H1 (cell line): Measurements from ENCODE around the gene UROS. TPM values are rescaled to one million over a fixed set of nuclear protein-coding genes. Genes with fewer than 3 reads are reported as not detected.

Experiments
- CTCF ChIA-PET: fragments of 300-600 bp; sonication (Branson Sonifier 250); formaldehyde crosslinking; loops from one replicate; lab custom pipeline; 2021; ENCODE audit not compliant: partially characterized antibody; lab: Charles Lee
- POLR2A ChIA-PET: fragments of 300-600 bp; sonication (Branson Sonifier 250); formaldehyde crosslinking; loops from one replicate; lab custom pipeline; 2021; ENCODE audit warnings: inconsistent platforms; ENCODE audit not compliant: partially characterized antibody; lab: Charles Lee
- DNase-seq, 2 experiments: peaks; one replicate each; pipeline versions ENCODE4 v3.0.0 to v3.0.0-alpha.2; 2010 to 2022; ENCODE audit warnings: low spot score in 2 of 2, low read depth in 1 of 2, mixed read lengths in 1 of 2
- FAIRE-seq: peaks from 2 replicates; lab custom pipeline; 2011; peaks lifted over from hg19 to GRCh38; lab: Jason Lieb, UNC
- H2AFZ ChIP-seq: 2 replicates; pipeline ENCODE4 v1.8.1; 2012; ENCODE audit warnings: low read length, inconsistent platforms
- H2AK5ac ChIP-seq: 2 replicates; pipeline ENCODE4 v1.6.1; 2013; ENCODE audit warnings: low read depth, low read length
- H2BK120ac ChIP-seq: replicated peaks from 2 replicates; pipeline ENCODE3; 2013; ENCODE audit warnings: low read depth, low read length, inconsistent platforms
- H2BK12ac ChIP-seq: 2 replicates; pipeline ENCODE4 v1.6.1; 2013; ENCODE audit warnings: low read depth, low read length
- H2BK15ac ChIP-seq: 2 replicates; pipeline ENCODE4 v1.6.1; 2013; ENCODE audit warnings: low read length
- H2BK20ac ChIP-seq: 2 replicates; pipeline ENCODE4 v1.6.1; 2013; ENCODE audit warnings: low read length
- H2BK5ac ChIP-seq: 2 replicates; pipeline ENCODE4 v1.6.1; 2013; ENCODE audit warnings: low read depth, low read length
- H3K14ac ChIP-seq: 2 replicates; pipeline ENCODE4 v1.6.1; 2013; ENCODE audit warnings: inconsistent platforms; ENCODE audit not compliant: insufficient read length
- H3K18ac ChIP-seq: 2 replicates; pipeline ENCODE4 v1.6.1; 2013; ENCODE audit warnings: low read length; ENCODE audit errors: extremely low read depth
- H3K23ac ChIP-seq: 2 replicates; pipeline ENCODE4 v1.6.1; 2013; ENCODE audit warnings: inconsistent platforms; ENCODE audit not compliant: insufficient read length
- H3K23me2 ChIP-seq: 2 replicates; pipeline ENCODE4 v1.6.1; 2013; ENCODE audit warnings: low read depth, low read length
- H3K27ac ChIP-seq: 2 replicates; pipeline ENCODE4 v1.6.1; 2011; ENCODE audit warnings: low read depth, low read length, inconsistent platforms
- H3K27me3 ChIP-seq, 4 experiments: replicated peaks in 1 of 4; 1 replicate in 1 of 4; 2 replicates in 3 of 4; pipeline versions ENCODE4 v1.6.1 to v1.8.1; 2011 to 2013; ENCODE audit warnings: low read length in 3 of 4, mild to moderate bottlenecking in 3 of 4, inconsistent platforms in 2 of 4, mixed read lengths in 2 of 4, moderate library complexity in 1 of 4; ENCODE audit not compliant: control insufficient read depth in 3 of 4, insufficient read depth in 3 of 4; ENCODE audit errors: extremely low read depth in 1 of 4
- H3K36me3 ChIP-seq, 4 experiments: 2 replicates each; pipeline versions ENCODE4 v1.6.1 to v1.8.1; 2011 to 2013; ENCODE audit warnings: mild to moderate bottlenecking in 4 of 4, low read length in 3 of 4, moderate library complexity in 2 of 4, control low read depth in 1 of 4, inconsistent platforms in 1 of 4; ENCODE audit not compliant: insufficient read depth in 4 of 4, control insufficient read depth in 2 of 4
- H3K4ac ChIP-seq: replicated peaks from 2 replicates; pipeline ENCODE3; 2013; ENCODE audit warnings: low read length, low read depth, mixed read lengths, inconsistent platforms; ENCODE audit not compliant: insufficient read length
- H3K4me1 ChIP-seq, 4 experiments: replicated peaks in 1 of 4; 1 replicate in 1 of 4; 2 replicates in 3 of 4; pipeline versions ENCODE4 v1.6.1 to v1.8.1; 2011 to 2013; ENCODE audit warnings: low read length in 3 of 4, inconsistent platforms in 2 of 4, mixed read lengths in 1 of 4; ENCODE audit not compliant: insufficient read depth in 4 of 4, control insufficient read depth in 3 of 4
- H3K4me2 ChIP-seq, 2 experiments: 2 replicates each; pipeline versions ENCODE4 v1.6.1 to v1.8.1; 2011 to 2013; ENCODE audit warnings: low read depth in 2 of 2, low read length in 2 of 2, control low read depth in 1 of 2, inconsistent platforms in 1 of 2, mild to moderate bottlenecking in 1 of 2; ENCODE audit not compliant: insufficient read depth in 1 of 2
- H3K4me3 ChIP-seq, 4 experiments: fragments of 200-600, 300-600 bp in 1 of 4; sonication (generic), shearing (Covaris generic), sonication (Bioruptor Twin) in 1 of 4; 2 replicates each; pipeline versions ENCODE4 v1.5.1 to v1.8.1; 2011 to 2016; ENCODE audit warnings: low read length in 4 of 4, low read depth in 3 of 4, control low read depth in 2 of 4, inconsistent platforms in 2 of 4, mild to moderate bottlenecking in 2 of 4, mixed read lengths in 1 of 4, moderate library complexity in 1 of 4; ENCODE audit not compliant: insufficient read depth in 2 of 4; ENCODE audit errors: extremely low read depth in 1 of 4
- H3K56ac ChIP-seq: replicated peaks from 2 replicates; pipeline ENCODE3; 2013; ENCODE audit warnings: low read depth, mild to moderate bottlenecking, mixed read lengths, low read length, inconsistent platforms; ENCODE audit not compliant: insufficient read length
- H3K79me1 ChIP-seq: 2 replicates; pipeline ENCODE4 v1.6.1; 2013; ENCODE audit warnings: low read depth, low read length, control low read depth
- H3K79me2 ChIP-seq, 2 experiments: 2 replicates each; pipeline versions ENCODE4 v1.6.1 to v1.8.1; 2012 to 2013; ENCODE audit warnings: low read length in 2 of 2, mild to moderate bottlenecking in 2 of 2, inconsistent platforms in 1 of 2; ENCODE audit not compliant: insufficient read depth in 2 of 2, control insufficient read depth in 1 of 2
- H3K9ac ChIP-seq, 4 experiments: replicated peaks in 1 of 4; 1 replicate in 1 of 4; 2 replicates in 3 of 4; pipeline versions ENCODE4 v1.6.1 to v1.8.1; 2011 to 2013; ENCODE audit warnings: low read depth in 3 of 4, low read length in 3 of 4, control low read depth in 2 of 4, mild to moderate bottlenecking in 2 of 4, moderate library complexity in 2 of 4, inconsistent platforms in 1 of 4; ENCODE audit errors: extremely low read depth in 1 of 4
- H3K9me3 ChIP-seq, 2 experiments: 2 replicates each; pipeline versions ENCODE4 v1.6.1 to v1.8.1; 2012 to 2013; ENCODE audit warnings: mild to moderate bottlenecking in 2 of 2, moderate library complexity in 2 of 2, control low read depth in 1 of 2, inconsistent platforms in 1 of 2, low read depth in 1 of 2, low read length in 1 of 2, mixed read lengths in 1 of 2; ENCODE audit not compliant: insufficient read depth in 2 of 2
- H4K20me1 ChIP-seq, 2 experiments: replicated peaks in 1 of 2; 2 replicates each; pipeline versions ENCODE3 to v1.8.1; 2011 to 2013; ENCODE audit warnings: inconsistent platforms in 2 of 2, low read length in 2 of 2, mild to moderate bottlenecking in 1 of 2; ENCODE audit not compliant: insufficient read depth in 2 of 2, control insufficient read depth in 1 of 2
- H4K5ac ChIP-seq: 2 replicates; pipeline ENCODE4 v1.6.1; 2013; ENCODE audit warnings: low read length, low read depth, mixed read lengths, inconsistent platforms; ENCODE audit not compliant: insufficient read length
- H4K8ac ChIP-seq: 2 replicates; pipeline ENCODE4 v1.8.0; 2013; ENCODE audit warnings: mild to moderate bottlenecking, moderate library complexity, low read length, inconsistent platforms; ENCODE audit not compliant: insufficient read depth; ENCODE audit errors: extremely low read depth
- H4K91ac ChIP-seq: replicated peaks from 2 replicates; pipeline ENCODE3; 2013; ENCODE audit warnings: low read length, mixed read lengths, inconsistent platforms; ENCODE audit not compliant: insufficient read length
- CBX8 ChIP-seq: fragments of 300-800, 300-1000 bp; sonication (generic); IDR thresholded peaks from 2 replicates; pipeline ENCODE4 v1.7.1; 2016; ENCODE audit warnings: low read depth, low read length, borderline replicate concordance
- CTBP2 ChIP-seq: IDR thresholded peaks from 2 replicates; pipeline ENCODE4 v1.7.0; 2011; ENCODE audit warnings: borderline replicate concordance, mild to moderate bottlenecking, moderate library complexity, mixed read lengths, low read length; ENCODE audit not compliant: insufficient read depth, insufficient read length
- CTCF ChIP-seq, 3 experiments: IDR thresholded peaks; 1 replicate in 2 of 3; 2 replicates in 1 of 3; pipeline versions ENCODE4 v1.5.1 to v1.6.1; 2011; ENCODE audit warnings: low read length in 3 of 3, mild to moderate bottlenecking in 3 of 3, inconsistent platforms in 2 of 3, low read depth in 1 of 3, moderate library complexity in 1 of 3; ENCODE audit not compliant: insufficient read depth in 1 of 3; ENCODE audit errors: control extremely low read depth in 1 of 3
- E2F6 ChIP-seq: IDR thresholded peaks from 2 replicates; pipeline ENCODE4 v1.6.1; 2012; ENCODE audit warnings: inconsistent platforms
- KDM1A ChIP-seq: fragments of 200-600, 300-600 bp; sonication (generic); IDR thresholded peaks from 2 replicates; pipeline ENCODE4 v1.7.1; 2016; ENCODE audit warnings: mild to moderate bottlenecking, low read length, borderline replicate concordance
- NANOG ChIP-seq: IDR thresholded peaks from 2 replicates; pipeline ENCODE4 v1.6.1; 2011; ENCODE audit warnings: low read length, low read depth, mild to moderate bottlenecking, inconsistent platforms; ENCODE audit not compliant: insufficient read depth, poor library complexity, severe bottlenecking
- RAD21 ChIP-seq, 2 experiments: IDR thresholded peaks in 1 of 2; conservative IDR thresholded peaks in 1 of 2; 2 replicates each; pipeline ENCODE4 v1.6.1; 2011; ENCODE audit warnings: low read depth in 2 of 2, low read length in 2 of 2, improper control_type of control experiment in 1 of 2, inconsistent platforms in 1 of 2, mild to moderate bottlenecking in 1 of 2, moderate library complexity in 1 of 2
- SP1 ChIP-seq: IDR thresholded peaks from 2 replicates; pipeline ENCODE4 v1.6.1; 2011; ENCODE audit warnings: low read depth, low read length
- YY1 ChIP-seq: IDR thresholded peaks from 2 replicates; pipeline ENCODE4 v1.6.1; 2011; ENCODE audit warnings: low read depth, mild to moderate bottlenecking, low read length
- ZNF274 ChIP-seq: IDR thresholded peaks from 2 replicates; pipeline ENCODE4 v1.7.0; 2012; ENCODE audit warnings: low read length, borderline replicate concordance; ENCODE audit errors: extremely low read depth
- WGBS, 2 experiments: shearing (Covaris generic) in 1 of 2; methylation state at CpG; one replicate each; pipeline versions ENCODE4 v1.1.6 to v1.1.7; 2013 to 2015; ENCODE audit warnings: low lambda C conversion rate in 2 of 2, mixed read lengths in 2 of 2, inconsistent platforms in 1 of 2, low coverage in 1 of 2, missing lambda C conversion rate in 1 of 2; ENCODE audit not compliant: insufficient replicate concordance in 2 of 2, insufficient coverage in 1 of 2, insufficient read length in 1 of 2; ENCODE audit errors: extremely low coverage in 1 of 2, missing lambda C conversion rate in 1 of 2; 5-methylcytosine and 5-hydroxymethylcytosine counted together
- polyA plus RNA-seq, 7 experiments: library from polyadenylated mRNA; depleted of rRNA in 3 of 7; stranded (reverse) in 5 of 7; unstranded in 2 of 7; fragments of >200 nt in 5 of 7; fragments of 200-250 nt in 2 of 7; gene quantifications; 1 replicate in 5 of 7; 2 replicates in 1 of 7; 4 replicates in 1 of 7; pipeline versions ENCODE4 v1.2.1 to v1.2.3, GENCODE V29; 2011 to 2013; ENCODE audit warnings: missing spikeins in 2 of 7, mixed read lengths in 2 of 7
- total RNA-seq: library from RNA; stranded (reverse); fragmentation: NEBNext Ultra II Directional; extraction: Animal tissue kit (Norgen Biotek cat#: 25700); gene quantifications from 2 replicates; pipeline ENCODE4 v1.2.1, GENCODE V29; 2021

The UROS gene
- total and polyA plus RNA-seq, 2 of the 8 experiments (the other 6 are each of a cell fraction or from before 2014, with no cell fraction given) = 45.6 to 58.0 TPM

DNA sequence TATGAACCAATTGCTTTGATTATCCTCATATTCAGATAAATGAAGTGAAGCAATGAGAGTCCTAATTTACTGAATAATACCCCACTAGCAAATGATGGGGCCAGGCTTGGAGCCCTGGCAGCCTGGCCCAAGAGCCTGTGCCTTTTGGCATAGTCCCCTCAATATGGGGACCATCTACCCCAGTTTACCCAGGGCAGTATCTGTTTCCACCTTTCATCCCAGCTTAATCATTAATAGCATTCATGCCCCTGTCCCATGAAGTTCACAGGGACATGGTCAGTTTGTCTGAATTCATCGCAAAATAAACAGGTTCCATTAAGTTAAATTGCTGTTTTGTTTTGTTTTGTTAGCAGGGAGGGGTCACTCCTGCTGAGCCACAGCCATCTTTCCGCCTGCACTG is 25.8 kb upstream of the UROS start:
- Histone ChIP-seq H4K5ac (no peak overlapping the region), H3K27me3 (no peaks in the 10 kb centered on the region), H3K4ac (no peak overlapping the region), H3K27ac (no peak overlapping the region), H3K79me2 (no peaks in the 10 kb centered on the region), H3K4me3 (no peak overlapping the region), H3K79me1 (no peaks in the 10 kb centered on the region), H3K23me2 (no peaks in the 10 kb centered on the region), H2BK20ac (no peak overlapping the region), H2BK120ac (no peak overlapping the region), H3K14ac (no peak overlapping the region), H2BK12ac (no peak overlapping the region), H3K9ac (no peak overlapping the region), H3K4me1 (no peaks in the 10 kb centered on the region), H2AK5ac (no peak overlapping the region), H4K20me1 (peaks cover 0 to 1% of the 10 kb centered on the region in 2 experiments), H2AFZ (no peak overlapping the region), H3K56ac (no peak overlapping the region), H4K8ac (no peak overlapping the region), H3K36me3 (peaks cover 0 to 20% (median 8%) of the 10 kb centered on the region in 4 experiments; a peak in 5 of 8 replicates), H3K23ac (no peak overlapping the region), H4K91ac (no peak overlapping the region), H2BK5ac (no peak overlapping the region), H3K18ac (no peak overlapping the region), H3K9me3 (no peaks in the 10 kb centered on the region), H2BK15ac (no peak overlapping the region), H3K4me2 (no peak overlapping the region)
- DNase-seq = no peak
- FAIRE-seq = no peak
- CTCF ChIA-PET = no interaction called here
- WGBS, 2 experiments = 98% methylated on average over 2 of the region's 2 CpGs; no CpG with 5 or more reads in 1 of the 2 experiments
- POLR2A ChIA-PET = interaction anchor here (1.3 to 1.4 kb wide), 2 partner anchors 10 to 13 kb away, joined by 4 to 5 read pairs; no protein-coding TSS in a partner anchor
- TF ChIP-seq SP1 = no peak
- no peak for TF ChIP-seq NANOG
- no peak for TF ChIP-seq YY1
- no peak for TF ChIP-seq CTBP2
- no peak for TF ChIP-seq E2F6
- TF ChIP-seq RAD21 (IDR thresholded peaks at IDR 0.05 in 1 of 2, conservative IDR thresholded peaks at IDR 0.05 in 1 of 2; ENCODE audit: low read depth in 2 of 2, low read length in 2 of 2) = no peak
- no peak for TF ChIP-seq ZNF274
- no peak for TF ChIP-seq CBX8
- no peak for TF ChIP-seq KDM1A
- TF ChIP-seq CTCF (IDR thresholded peaks at IDR 0.05; ENCODE audit: control extremely low read depth in 1 of 3, insufficient read depth in 1 of 3, low read depth in 1 of 3, low read length in 3 of 3) = no peak
